ENCODE results near the gene ATP6V0A1. TPM values are rescaled to one million over a fixed set of nuclear protein-coding genes. Genes with fewer than 3 reads are reported as not detected.
"Not testable (repeated sequence)": the region's sequence is repeated elsewhere in the genome, so short reads cannot be mapped to it uniquely, and the experiment has no call there.

The ATP6V0A1 gene
- total and polyA plus RNA-seq, 4 donors = 31.5 to 94.6 (median 45.2) TPM

DNA sequence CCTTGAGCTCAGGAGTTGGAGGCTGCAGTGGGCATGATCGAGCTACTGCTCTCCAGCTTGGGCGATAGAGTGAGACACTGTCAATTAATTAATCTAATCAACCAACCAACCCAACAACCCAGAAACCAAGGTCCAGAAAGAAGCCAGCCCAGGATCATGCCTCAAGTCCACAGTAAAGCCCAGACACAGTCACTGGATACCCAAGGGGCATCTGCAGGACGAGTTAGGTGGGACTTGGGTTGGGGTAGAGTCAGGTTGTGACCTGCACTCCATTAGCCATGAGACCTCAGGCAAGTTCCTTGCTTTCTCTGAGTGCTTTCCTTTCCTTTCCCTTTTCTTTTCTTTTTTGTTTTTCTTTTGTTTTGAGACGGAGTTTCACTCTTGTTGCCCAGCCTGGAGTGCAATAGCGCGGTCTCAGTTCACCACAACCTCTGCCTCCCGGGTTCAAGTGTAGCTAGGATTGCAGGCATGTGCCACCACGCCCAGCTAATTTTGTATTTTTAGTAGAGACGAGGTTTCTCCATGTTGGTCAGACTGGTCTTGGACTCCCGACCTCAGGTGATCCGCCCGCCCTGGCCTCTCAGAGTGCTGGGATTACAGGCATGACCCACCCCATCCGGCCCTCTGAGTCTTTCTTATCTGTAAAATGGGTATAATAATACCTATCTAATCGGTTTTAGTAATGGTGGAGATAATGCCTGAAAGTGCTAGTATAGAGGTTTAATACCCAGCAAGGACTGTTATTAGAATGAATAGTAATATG lies 90.5 kb downstream of the ATP6V0A1 start (continued):
- TF ChIP-seq, protein P1, sequence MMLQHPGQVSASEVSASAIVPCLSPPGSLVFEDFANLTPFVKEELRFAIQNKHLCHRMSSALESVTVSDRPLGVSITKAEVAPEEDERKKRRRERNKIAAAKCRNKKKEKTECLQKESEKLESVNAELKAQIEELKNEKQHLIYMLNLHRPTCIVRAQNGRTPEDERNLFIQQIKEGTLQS (IDR thresholded peaks at IDR 0.05) = no peak
- TF ChIP-seq RAD21 (IDR thresholded peaks at IDR 0.05) (no peak), GABPA (IDR thresholded peaks at IDR 0.05 in 1 of 2, conservative IDR thresholded peaks at IDR 0.05 in 1 of 2) (no peak), JUND (IDR thresholded peaks at IDR 0.05) (no peak), EGR1 (IDR thresholded peaks at IDR 0.05; ENCODE audit: low read depth in 2 of 2) (no peak), TAF1 (conservative IDR thresholded peaks at IDR 0.05) (no peak), YY1 (IDR thresholded peaks at IDR 0.05) (no peak), HNF4A (conservative IDR thresholded peaks at IDR 0.05) (no peak), FOXA1 (IDR thresholded peaks at IDR 0.05) (no peak), RXRA (IDR thresholded peaks at IDR 0.05) (no peak)

DNA sequence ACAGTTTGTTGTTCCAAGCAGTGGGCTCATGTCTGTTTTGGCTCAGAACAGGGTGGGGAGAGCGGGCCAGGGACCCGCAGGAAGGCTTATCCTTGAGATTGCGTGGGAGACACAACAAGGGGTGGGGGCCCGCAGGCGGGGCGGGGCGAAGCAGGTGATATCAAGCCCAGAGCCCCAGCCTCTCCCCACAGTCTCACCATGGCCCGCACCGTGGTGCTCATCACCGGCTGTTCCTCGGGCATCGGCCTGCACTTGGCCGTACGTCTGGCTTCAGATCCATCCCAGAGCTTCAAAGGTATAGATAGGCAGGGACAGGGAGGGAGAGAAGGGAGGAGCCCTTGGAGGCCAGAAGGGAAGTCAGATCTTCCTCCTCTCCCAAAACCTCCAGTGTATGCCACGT lies 94.1 kb downstream of the ATP6V0A1 start, which contains the start of gene HSD17B1:
Gene HSD17B1 (plus strand): TSS at position 188 of the 400 bp plus-strand sequence. CDS start 11 bp downstream, at position 199.
- peak within 1 kb of the TSS; percentile 88 to 93 for H3K27ac ChIP-seq (ENCODE audit: low read depth in 1 of 2, low read length in 2 of 2)
- H3K4me1 ChIP-seq (ENCODE audit: control insufficient read depth in 4 of 4, insufficient read depth in 4 of 4, low read length in 3 of 4) = peaks cover 5 to 31% (median 18%) of the 10 kb centered on the region in 4 donors
- WGBS = 95% methylated on average over 15 of the region's 15 CpGs
- H3K9ac ChIP-seq (ENCODE audit: low read depth in 1 of 2, low read length in 2 of 2); H3K36me3 ChIP-seq (ENCODE audit: control insufficient read depth in 4 of 4, insufficient read depth in 3 of 4, low read depth in 1 of 4, low read length in 3 of 4); H3K9me3 ChIP-seq (ENCODE audit: control insufficient read depth in 4 of 4, low read length in 3 of 4); H3K27me3 ChIP-seq (ENCODE audit: control insufficient read depth in 4 of 4, insufficient read depth in 4 of 4, low read length in 3 of 4); DNase-seq (ENCODE audit: low spot score): not testable (repeated sequence)
- H3K4me3 ChIP-seq (ENCODE audit: low read depth in 1 of 3, low read length in 3 of 3) = peak within 1 kb of the TSS in 2 of 3 donors; percentile 71

DNA sequence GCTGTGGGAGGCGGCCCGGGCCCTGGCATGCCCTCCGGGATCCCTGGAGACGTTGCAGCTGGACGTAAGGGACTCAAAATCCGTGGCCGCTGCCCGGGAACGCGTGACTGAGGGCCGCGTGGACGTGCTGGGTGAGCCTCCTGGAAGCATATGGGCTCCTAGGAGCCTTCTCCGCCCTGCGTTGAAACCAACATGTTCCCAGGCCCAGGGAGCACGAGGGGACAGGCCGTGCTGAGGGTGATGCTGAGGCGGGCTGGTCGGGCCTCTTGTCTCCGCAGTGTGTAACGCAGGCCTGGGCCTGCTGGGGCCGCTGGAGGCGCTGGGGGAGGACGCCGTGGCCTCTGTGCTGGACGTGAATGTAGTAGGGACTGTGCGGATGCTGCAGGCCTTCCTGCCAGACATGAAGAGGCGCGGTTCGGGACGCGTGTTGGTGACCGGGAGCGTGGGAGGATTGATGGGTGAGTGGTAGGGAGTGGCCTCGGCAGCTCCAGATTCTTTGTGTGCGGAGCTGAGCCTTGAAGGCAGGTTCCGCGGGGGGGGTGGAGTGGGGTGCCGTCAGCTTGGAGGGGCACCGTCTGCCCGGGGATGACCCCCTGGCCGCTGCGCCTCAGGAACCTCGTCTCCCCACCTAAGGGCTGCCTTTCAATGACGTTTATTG lies 94.6 kb downstream of the ATP6V0A1 start:
- DNase-seq (ENCODE audit: low spot score) = no peak
- 91% methylated on average over 45 of the region's 45 CpGs for WGBS
- Histone ChIP-seq H3K4me3 (ENCODE audit: low read depth in 1 of 3, low read length in 3 of 3) (no peak overlapping the region), H3K9ac (ENCODE audit: low read depth in 1 of 2, low read length in 2 of 2) (no peak overlapping the region), H3K36me3 (ENCODE audit: control insufficient read depth in 4 of 4, insufficient read depth in 3 of 4, low read depth in 1 of 4, low read length in 3 of 4) (no peaks in the 10 kb centered on the region), H3K27ac (ENCODE audit: low read depth in 1 of 2, low read length in 2 of 2) (peak overlapping the region in 1 of 2 donors; percentile 93), H3K27me3 (ENCODE audit: control insufficient read depth in 4 of 4, insufficient read depth in 4 of 4, low read length in 3 of 4) (no peaks in the 10 kb centered on the region), H3K4me1 (ENCODE audit: control insufficient read depth in 4 of 4, insufficient read depth in 4 of 4, low read length in 3 of 4) (peaks cover under 1 to 25% (median 15%) of the 10 kb centered on the region in 4 donors), H3K9me3 (ENCODE audit: control insufficient read depth in 4 of 4, low read length in 3 of 4) (no peaks in the 10 kb centered on the region)
- TF ChIP-seq HNF4G (IDR thresholded peaks at IDR 0.05) = no peak
- TF ChIP-seq GABPA (IDR thresholded peaks at IDR 0.05 in 1 of 2, conservative IDR thresholded peaks at IDR 0.05 in 1 of 2) = no peak
- TF ChIP-seq EGR1 (IDR thresholded peaks at IDR 0.05; ENCODE audit: low read depth in 2 of 2) = no peak
- no peak for TF ChIP-seq RXRA (IDR thresholded peaks at IDR 0.05)
- no peak for TF ChIP-seq YY1 (IDR thresholded peaks at IDR 0.05)
- no peak for TF ChIP-seq SP1 (IDR thresholded peaks at IDR 0.05)
- TF ChIP-seq, protein P1 (IDR thresholded peaks at IDR 0.05) = no peak
- TF ChIP-seq, protein P2, sequence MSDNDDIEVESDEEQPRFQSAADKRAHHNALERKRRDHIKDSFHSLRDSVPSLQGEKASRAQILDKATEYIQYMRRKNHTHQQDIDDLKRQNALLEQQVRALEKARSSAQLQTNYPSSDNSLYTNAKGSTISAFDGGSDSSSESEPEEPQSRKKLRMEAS (IDR thresholded peaks at IDR 0.05) = no peak
- TF ChIP-seq, protein P3, sequence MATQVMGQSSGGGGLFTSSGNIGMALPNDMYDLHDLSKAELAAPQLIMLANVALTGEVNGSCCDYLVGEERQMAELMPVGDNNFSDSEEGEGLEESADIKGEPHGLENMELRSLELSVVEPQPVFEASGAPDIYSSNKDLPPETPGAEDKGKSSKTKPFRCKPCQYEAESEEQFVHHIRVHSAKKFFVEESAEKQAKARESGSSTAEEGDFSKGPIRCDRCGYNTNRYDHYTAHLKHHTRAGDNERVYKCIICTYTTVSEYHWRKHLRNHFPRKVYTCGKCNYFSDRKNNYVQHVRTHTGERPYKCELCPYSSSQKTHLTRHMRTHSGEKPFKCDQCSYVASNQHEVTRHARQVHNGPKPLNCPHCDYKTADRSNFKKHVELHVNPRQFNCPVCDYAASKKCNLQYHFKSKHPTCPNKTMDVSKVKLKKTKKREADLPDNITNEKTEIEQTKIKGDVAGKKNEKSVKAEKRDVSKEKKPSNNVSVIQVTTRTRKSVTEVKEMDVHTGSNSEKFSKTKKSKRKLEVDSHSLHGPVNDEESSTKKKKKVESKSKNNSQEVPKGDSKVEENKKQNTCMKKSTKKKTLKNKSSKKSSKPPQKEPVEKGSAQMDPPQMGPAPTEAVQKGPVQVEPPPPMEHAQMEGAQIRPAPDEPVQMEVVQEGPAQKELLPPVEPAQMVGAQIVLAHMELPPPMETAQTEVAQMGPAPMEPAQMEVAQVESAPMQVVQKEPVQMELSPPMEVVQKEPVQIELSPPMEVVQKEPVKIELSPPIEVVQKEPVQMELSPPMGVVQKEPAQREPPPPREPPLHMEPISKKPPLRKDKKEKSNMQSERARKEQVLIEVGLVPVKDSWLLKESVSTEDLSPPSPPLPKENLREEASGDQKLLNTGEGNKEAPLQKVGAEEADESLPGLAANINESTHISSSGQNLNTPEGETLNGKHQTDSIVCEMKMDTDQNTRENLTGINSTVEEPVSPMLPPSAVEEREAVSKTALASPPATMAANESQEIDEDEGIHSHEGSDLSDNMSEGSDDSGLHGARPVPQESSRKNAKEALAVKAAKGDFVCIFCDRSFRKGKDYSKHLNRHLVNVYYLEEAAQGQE (IDR thresholded peaks at IDR 0.05) = no peak
- TF ChIP-seq FOXA1 (IDR thresholded peaks at IDR 0.05) = no peak
- no peak for TF ChIP-seq FOXA2 (IDR thresholded peaks at IDR 0.05)
- TF ChIP-seq JUND (IDR thresholded peaks at IDR 0.05) = no peak
- no peak for TF ChIP-seq RAD21 (IDR thresholded peaks at IDR 0.05)
- TF ChIP-seq, protein P4, sequence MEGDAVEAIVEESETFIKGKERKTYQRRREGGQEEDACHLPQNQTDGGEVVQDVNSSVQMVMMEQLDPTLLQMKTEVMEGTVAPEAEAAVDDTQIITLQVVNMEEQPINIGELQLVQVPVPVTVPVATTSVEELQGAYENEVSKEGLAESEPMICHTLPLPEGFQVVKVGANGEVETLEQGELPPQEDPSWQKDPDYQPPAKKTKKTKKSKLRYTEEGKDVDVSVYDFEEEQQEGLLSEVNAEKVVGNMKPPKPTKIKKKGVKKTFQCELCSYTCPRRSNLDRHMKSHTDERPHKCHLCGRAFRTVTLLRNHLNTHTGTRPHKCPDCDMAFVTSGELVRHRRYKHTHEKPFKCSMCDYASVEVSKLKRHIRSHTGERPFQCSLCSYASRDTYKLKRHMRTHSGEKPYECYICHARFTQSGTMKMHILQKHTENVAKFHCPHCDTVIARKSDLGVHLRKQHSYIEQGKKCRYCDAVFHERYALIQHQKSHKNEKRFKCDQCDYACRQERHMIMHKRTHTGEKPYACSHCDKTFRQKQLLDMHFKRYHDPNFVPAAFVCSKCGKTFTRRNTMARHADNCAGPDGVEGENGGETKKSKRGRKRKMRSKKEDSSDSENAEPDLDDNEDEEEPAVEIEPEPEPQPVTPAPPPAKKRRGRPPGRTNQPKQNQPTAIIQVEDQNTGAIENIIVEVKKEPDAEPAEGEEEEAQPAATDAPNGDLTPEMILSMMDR (IDR thresholded peaks at IDR 0.05; ENCODE audit: low read depth, low read length, missing input control) = no peak
- TF ChIP-seq, protein P5, sequence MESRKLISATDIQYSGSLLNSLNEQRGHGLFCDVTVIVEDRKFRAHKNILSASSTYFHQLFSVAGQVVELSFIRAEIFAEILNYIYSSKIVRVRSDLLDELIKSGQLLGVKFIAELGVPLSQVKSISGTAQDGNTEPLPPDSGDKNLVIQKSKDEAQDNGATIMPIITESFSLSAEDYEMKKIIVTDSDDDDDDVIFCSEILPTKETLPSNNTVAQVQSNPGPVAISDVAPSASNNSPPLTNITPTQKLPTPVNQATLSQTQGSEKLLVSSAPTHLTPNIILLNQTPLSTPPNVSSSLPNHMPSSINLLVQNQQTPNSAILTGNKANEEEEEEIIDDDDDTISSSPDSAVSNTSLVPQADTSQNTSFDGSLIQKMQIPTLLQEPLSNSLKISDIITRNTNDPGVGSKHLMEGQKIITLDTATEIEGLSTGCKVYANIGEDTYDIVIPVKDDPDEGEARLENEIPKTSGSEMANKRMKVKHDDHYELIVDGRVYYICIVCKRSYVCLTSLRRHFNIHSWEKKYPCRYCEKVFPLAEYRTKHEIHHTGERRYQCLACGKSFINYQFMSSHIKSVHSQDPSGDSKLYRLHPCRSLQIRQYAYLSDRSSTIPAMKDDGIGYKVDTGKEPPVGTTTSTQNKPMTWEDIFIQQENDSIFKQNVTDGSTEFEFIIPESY (IDR thresholded peaks at IDR 0.05) = no peak
- TF ChIP-seq HNF4A (conservative IDR thresholded peaks at IDR 0.05) = no peak
- TF ChIP-seq TAF1 (conservative IDR thresholded peaks at IDR 0.05) = no peak
- TF ChIP-seq NR2F2 (IDR thresholded peaks at IDR 0.05) = no peak
